ENCODE results near the gene LGMN. TPM values are rescaled to one million over a fixed set of nuclear protein-coding genes. Genes with fewer than 3 reads are reported as not detected.

Gene LGMN
- total RNA-seq, 1 experiment from 2014 or later = 94.2 TPM

DNA sequence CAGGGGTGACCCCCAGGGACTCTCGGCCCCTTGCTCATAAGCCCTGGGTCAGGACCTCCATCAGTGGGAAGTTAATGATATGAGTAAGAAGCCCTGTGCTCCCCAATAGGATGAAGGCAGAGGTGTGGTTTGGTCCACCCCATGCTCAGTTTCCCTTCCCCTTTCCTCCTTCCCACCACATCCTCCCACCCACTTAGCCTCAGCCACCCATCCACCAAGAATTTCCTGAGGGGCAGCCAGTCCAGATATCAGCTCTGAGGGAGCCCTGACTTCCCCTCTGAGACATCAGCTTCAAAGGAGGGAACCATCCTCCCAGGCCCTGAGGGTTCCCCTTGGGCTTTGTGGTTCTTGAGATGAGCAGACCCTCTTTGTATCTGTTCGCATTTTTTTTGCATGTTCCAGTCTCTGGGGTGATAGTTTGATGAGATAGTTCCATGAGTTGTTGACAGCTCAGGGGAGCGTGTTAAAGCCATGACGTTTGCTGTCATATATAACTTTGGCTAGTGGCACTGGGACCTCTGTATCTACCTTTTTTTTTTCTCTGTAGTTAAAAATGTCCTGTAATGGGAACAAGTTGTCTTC lies 71.2 kb downstream of the LGMN start:
- Mint-ChIP-seq H3K4me3 (ENCODE audit: unreplicated experiment) (no peak overlapping the region), H3K36me3 (ENCODE audit: insufficient read depth, unreplicated experiment) (peaks cover 6% of the 10 kb centered on the region), H3K27me3 (ENCODE audit: insufficient read depth, unreplicated experiment) (no peaks in the 10 kb centered on the region), H3K4me1 (ENCODE audit: low read depth, unreplicated experiment) (no peaks in the 10 kb centered on the region), H3K27ac (ENCODE audit: unreplicated experiment) (no peak overlapping the region), H3K9me3 (ENCODE audit: unreplicated experiment) (no peaks in the 10 kb centered on the region)
- no peak for TF ChIP-seq CTCF (IDR thresholded peaks at IDR 0.05; ENCODE audit: insufficient read depth in 1 of 2, low read depth in 1 of 2, low read length in 1 of 2, severe bottlenecking in 1 of 2, unreplicated experiment in 1 of 2)
- BruUV-seq (replicated peaks) = no TSS peak
- CTCF ChIA-PET = interaction anchor here (0.6 kb wide), 1 partner anchor 12 kb away, joined by 5 read pairs; no protein-coding TSS in a partner anchor
- H3K27me3 ChIP-seq (replicated peaks; ENCODE audit: control insufficient read depth, insufficient read depth, low read length) = no peaks in the 10 kb centered on the region; the same call in 1 of the 2 replicates
- no peaks in the 10 kb centered on the region for H3K36me3 ChIP-seq (ENCODE audit: control insufficient read depth, insufficient read depth, low read length)
- no peaks in the 10 kb centered on the region for H3K4me1 ChIP-seq
- intact Hi-C loops (cut with micrococcal nuclease; ENCODE audit: unreplicated experiment) = no loop called here
- no peak overlapping the region for H3K4me3 ChIP-seq (ENCODE audit: low read depth, low read length)
- POLR2A ChIA-PET = no interaction called here
- H3K9me3 ChIP-seq = no peaks in the 10 kb centered on the region
- DNase-seq = no peak

DNA sequence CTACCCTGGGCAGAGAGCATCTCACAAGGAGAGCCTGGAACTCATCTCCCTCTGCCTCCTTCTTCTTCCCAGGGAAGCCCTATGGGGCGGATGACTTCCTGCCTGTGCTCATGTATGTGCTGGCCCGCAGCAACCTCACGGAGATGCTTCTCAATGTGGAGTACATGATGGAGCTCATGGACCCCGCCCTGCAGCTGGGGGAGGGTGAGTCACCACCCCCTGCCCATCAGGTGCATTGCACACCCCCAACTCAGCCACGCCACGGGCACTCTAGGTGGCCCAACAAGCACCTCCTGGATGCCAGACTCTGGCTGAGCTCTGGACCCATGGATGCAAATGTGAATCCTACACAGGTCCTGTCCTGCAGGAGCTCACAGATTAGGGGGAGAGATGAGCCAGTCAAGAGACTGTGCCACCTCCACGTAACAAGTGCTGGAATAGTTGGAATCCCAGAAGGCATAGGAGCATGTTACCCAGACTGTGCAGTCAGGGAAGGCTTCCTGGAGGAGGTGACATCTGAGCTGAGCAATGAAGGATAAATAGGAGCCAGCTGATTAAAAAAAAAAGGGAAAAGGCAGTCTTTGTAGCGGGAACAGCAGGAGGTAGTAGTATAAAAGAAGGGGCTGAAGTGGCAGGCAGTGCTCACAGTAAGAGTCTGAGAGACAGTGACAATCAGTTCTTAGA lies 71.9 kb downstream of the LGMN start:
- Histone ChIP-seq H3K9me3 (no peaks in the 10 kb centered on the region), H3K27me3 (replicated peaks; ENCODE audit: control insufficient read depth, insufficient read depth, low read length) (no peaks in the 10 kb centered on the region; the same call in 1 of the 2 replicates), H3K36me3 (ENCODE audit: control insufficient read depth, insufficient read depth, low read length) (no peaks in the 10 kb centered on the region), H3K4me1 (no peaks in the 10 kb centered on the region), H3K4me3 (ENCODE audit: low read depth, low read length) (no peak overlapping the region)
- Mint-ChIP-seq H3K27ac (ENCODE audit: unreplicated experiment) (no peak overlapping the region), H3K9me3 (ENCODE audit: unreplicated experiment) (no peaks in the 10 kb centered on the region), H3K4me1 (ENCODE audit: low read depth, unreplicated experiment) (no peaks in the 10 kb centered on the region), H3K36me3 (ENCODE audit: insufficient read depth, unreplicated experiment) (peaks cover 6% of the 10 kb centered on the region), H3K27me3 (ENCODE audit: insufficient read depth, unreplicated experiment) (no peaks in the 10 kb centered on the region), H3K4me3 (ENCODE audit: unreplicated experiment) (no peak overlapping the region)
- no peak for DNase-seq
- intact Hi-C loops (cut with micrococcal nuclease; ENCODE audit: unreplicated experiment) = no loop called here
- CTCF ChIA-PET = interaction anchor here (0.6 kb wide), 1 partner anchor 11 kb away, joined by 5 read pairs; no protein-coding TSS in a partner anchor
- no peak for TF ChIP-seq CTCF (IDR thresholded peaks at IDR 0.05; ENCODE audit: insufficient read depth in 1 of 2, low read depth in 1 of 2, low read length in 1 of 2, severe bottlenecking in 1 of 2, unreplicated experiment in 1 of 2)
- POLR2A ChIA-PET = no interaction called here
- no TSS peak for BruUV-seq (replicated peaks)

DNA sequence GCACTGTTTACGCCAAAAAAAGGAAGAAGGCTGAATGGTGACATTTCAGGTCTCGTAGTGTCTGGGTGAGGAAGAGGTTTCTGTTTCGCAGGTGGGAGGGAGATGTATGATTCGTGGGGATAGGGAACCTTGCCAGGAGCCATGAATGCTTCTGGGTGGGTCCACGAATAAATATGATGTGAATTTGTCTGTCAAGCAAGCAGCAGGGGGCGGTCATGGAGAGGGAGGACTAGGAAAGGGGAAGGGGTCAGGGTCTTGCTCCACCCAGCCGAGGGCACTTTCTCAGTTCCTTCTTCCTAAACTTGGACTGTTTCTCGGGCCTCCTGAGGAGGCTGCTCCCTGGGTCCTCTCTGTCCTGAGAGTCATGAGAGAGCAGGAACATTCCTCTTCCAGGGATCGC lies 72.5 kb downstream of the LGMN start:
- H3K27me3 Mint-ChIP-seq (ENCODE audit: insufficient read depth, unreplicated experiment) = no peaks in the 10 kb centered on the region
- no peaks in the 10 kb centered on the region for H3K9me3 Mint-ChIP-seq (ENCODE audit: unreplicated experiment)
- Histone ChIP-seq H3K9me3 (no peaks in the 10 kb centered on the region), H3K27me3 (replicated peaks; ENCODE audit: control insufficient read depth, insufficient read depth, low read length) (no peaks in the 10 kb centered on the region; the same call in 1 of the 2 replicates), H3K4me1 (no peaks in the 10 kb centered on the region), H3K36me3 (ENCODE audit: control insufficient read depth, insufficient read depth, low read length) (no peaks in the 10 kb centered on the region), H3K4me3 (ENCODE audit: low read depth, low read length) (no peak overlapping the region)
- CTCF ChIA-PET = no interaction called here
- H3K4me3 Mint-ChIP-seq (ENCODE audit: unreplicated experiment) = no peak overlapping the region
- no peaks in the 10 kb centered on the region for H3K4me1 Mint-ChIP-seq (ENCODE audit: low read depth, unreplicated experiment)
- no peak for TF ChIP-seq CTCF (IDR thresholded peaks at IDR 0.05; ENCODE audit: insufficient read depth in 1 of 2, low read depth in 1 of 2, low read length in 1 of 2, severe bottlenecking in 1 of 2, unreplicated experiment in 1 of 2)
- intact Hi-C loops (cut with micrococcal nuclease; ENCODE audit: unreplicated experiment) = no loop called here
- H3K27ac Mint-ChIP-seq (ENCODE audit: unreplicated experiment) = no peak overlapping the region
- BruUV-seq (replicated peaks) = no TSS peak
- DNase-seq = no peak
- POLR2A ChIA-PET = no interaction called here
- H3K36me3 Mint-ChIP-seq (ENCODE audit: insufficient read depth, unreplicated experiment) = peaks cover 6% of the 10 kb centered on the region

All from Caco-2 (cell line).